ENCODE results near the gene AOPEP. TPM values are rescaled to one million over a fixed set of nuclear protein-coding genes. Genes with fewer than 3 reads are reported as not detected.

Gene AOPEP
- total RNA-seq, 1 experiment from 2014 or later, result 32.4 TPM

- intact Hi-C loops (cut with micrococcal nuclease), result no loop called here
- DNase-seq (ENCODE audit: unreplicated experiment), result no peak
These were observed 404.0 kb downstream of the AOPEP start for GRCh38 chr9:95130484-95130883.

GRCh38 chr9:95131023-95131943 is 404.8 kb downstream of the AOPEP start:
- Mint-ChIP-seq H3K27me3 (ENCODE audit: insufficient read depth, unreplicated experiment) (no peaks in the 10 kb centered on the region), H3K27ac (ENCODE audit: low read depth, unreplicated experiment) (no peak overlapping the region), H3K4me1 (ENCODE audit: insufficient read depth, unreplicated experiment) (peaks cover 5% of the 10 kb centered on the region), H3K36me3 (ENCODE audit: insufficient read depth, unreplicated experiment) (no peaks in the 10 kb centered on the region), H3K9me3 (ENCODE audit: unreplicated experiment) (no peaks in the 10 kb centered on the region), H3K4me3 (ENCODE audit: unreplicated experiment) (no peak overlapping the region)
- DNase-seq (ENCODE audit: unreplicated experiment), result peak; percentile 67
- BruUV-seq (replicated peaks), result no TSS peak
- POLR2A ChIA-PET, result interaction anchor here (0.7 to 5.6 kb wide), 8 partner anchors 15 to 463 kb away, joined by 3 to 31 read pairs (median 3); no protein-coding TSS in a partner anchor
- CTCF ChIA-PET, result interaction anchor here (0.5 to 11.4 kb wide), 54 partner anchors 7 to 1560 kb away, joined by 3 to 457 read pairs (median 4); no protein-coding TSS in a partner anchor
- TF ChIP-seq CTCF (IDR thresholded peaks at IDR 0.05; ENCODE audit: unreplicated experiment), result peak; percentile 82
- intact Hi-C loops (cut with micrococcal nuclease), result loop anchor here (1.0 kb wide), 4 partner anchors 37 to 463 kb away; no protein-coding TSS in a partner anchor

More at GRCh38 chr9:95130484-95130883, 404.0 kb downstream of the AOPEP start:
- Mint-ChIP-seq H3K4me1 (ENCODE audit: insufficient read depth, unreplicated experiment) (peaks cover 5% of the 10 kb centered on the region), H3K27me3 (ENCODE audit: insufficient read depth, unreplicated experiment) (no peaks in the 10 kb centered on the region), H3K4me3 (ENCODE audit: unreplicated experiment) (no peak overlapping the region), H3K9me3 (ENCODE audit: unreplicated experiment) (no peaks in the 10 kb centered on the region), H3K36me3 (ENCODE audit: insufficient read depth, unreplicated experiment) (no peaks in the 10 kb centered on the region), H3K27ac (ENCODE audit: low read depth, unreplicated experiment) (no peak overlapping the region)
- ChIA-PET POLR2A (interaction anchor here (0.7 to 5.6 kb wide), 5 partner anchors 14 to 450 kb away, joined by 3 to 31 read pairs (median 3); no protein-coding TSS in a partner anchor), CTCF (interaction anchor here (0.6 to 11.4 kb wide), 37 partner anchors 8 to 1087 kb away, joined by 3 to 457 read pairs (median 4); no protein-coding TSS in a partner anchor)
- TF ChIP-seq CTCF (IDR thresholded peaks at IDR 0.05; ENCODE audit: unreplicated experiment), result no peak
- BruUV-seq (replicated peaks), result no TSS peak

- TF ChIP-seq CTCF (IDR thresholded peaks at IDR 0.05; ENCODE audit: unreplicated experiment), result no peak
- Mint-ChIP-seq H3K4me1 (ENCODE audit: insufficient read depth, unreplicated experiment) (peaks cover 5% of the 10 kb centered on the region), H3K27ac (ENCODE audit: low read depth, unreplicated experiment) (no peak overlapping the region), H3K9me3 (ENCODE audit: unreplicated experiment) (no peaks in the 10 kb centered on the region), H3K4me3 (ENCODE audit: unreplicated experiment) (no peak overlapping the region), H3K27me3 (ENCODE audit: insufficient read depth, unreplicated experiment) (no peaks in the 10 kb centered on the region), H3K36me3 (ENCODE audit: insufficient read depth, unreplicated experiment) (no peaks in the 10 kb centered on the region)
- DNase-seq (ENCODE audit: unreplicated experiment), result no peak
- BruUV-seq (replicated peaks), result no TSS peak
- intact Hi-C loops (cut with micrococcal nuclease), result no loop called here
- ChIA-PET CTCF (interaction anchor here (0.6 to 11.4 kb wide), 20 partner anchors 10 to 457 kb away, joined by 3 to 457 read pairs (median 8); no protein-coding TSS in a partner anchor), POLR2A (interaction anchor here (5.6 kb wide), 1 partner anchor 452 kb away, joined by 31 read pairs; no protein-coding TSS in a partner anchor)
These were observed 406.1 kb downstream of the AOPEP start for GRCh38 chr9:95132366-95133324.

Data from MCF 10A (cell line).